ENCODE results near the gene PDGFD.

Gene PDGFD

DNA sequence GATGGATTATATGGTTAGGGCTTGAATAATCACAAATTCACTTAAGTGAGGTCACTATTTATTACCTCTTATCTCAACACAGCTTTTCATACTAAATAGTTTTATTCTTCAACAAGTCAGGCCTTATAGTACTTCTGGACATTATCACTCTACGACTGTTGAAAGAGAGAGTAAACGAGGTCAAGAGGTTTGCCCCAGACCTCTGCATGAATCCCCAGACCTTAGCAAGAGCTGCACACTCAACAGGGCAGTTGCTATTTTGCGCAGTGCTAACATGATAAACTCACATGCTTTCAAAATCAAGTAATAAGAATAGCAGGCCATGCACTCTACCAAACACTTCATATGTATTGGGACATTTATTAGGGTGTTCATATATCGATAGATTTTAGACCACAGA, 67.0 kb downstream of the PDGFD start:
- no CpG with 5 or more reads among the region's 4 CpGs for WGBS (ENCODE audit: insufficient coverage, insufficient read length)
- H3K4me3 ChIP-seq (ENCODE audit: low read length), result no peak overlapping the region
- no peak for DNase-seq (ENCODE audit: low read depth, low spot score)
- H3K27me3 ChIP-seq (ENCODE audit: control insufficient read depth, insufficient read depth, low read length), result no peaks in the 10 kb centered on the region
- no peaks in the 10 kb centered on the region for H3K4me1 ChIP-seq (ENCODE audit: control insufficient read depth, insufficient read depth, low read length)
- H3K36me3 ChIP-seq (ENCODE audit: control insufficient read depth, insufficient read depth, low read length), result no peaks in the 10 kb centered on the region
- no peak overlapping the region for H3K27ac ChIP-seq (ENCODE audit: low read length)
- no peaks in the 10 kb centered on the region for H3K9me3 ChIP-seq (ENCODE audit: control insufficient read depth, insufficient read depth, low read length)

DNA sequence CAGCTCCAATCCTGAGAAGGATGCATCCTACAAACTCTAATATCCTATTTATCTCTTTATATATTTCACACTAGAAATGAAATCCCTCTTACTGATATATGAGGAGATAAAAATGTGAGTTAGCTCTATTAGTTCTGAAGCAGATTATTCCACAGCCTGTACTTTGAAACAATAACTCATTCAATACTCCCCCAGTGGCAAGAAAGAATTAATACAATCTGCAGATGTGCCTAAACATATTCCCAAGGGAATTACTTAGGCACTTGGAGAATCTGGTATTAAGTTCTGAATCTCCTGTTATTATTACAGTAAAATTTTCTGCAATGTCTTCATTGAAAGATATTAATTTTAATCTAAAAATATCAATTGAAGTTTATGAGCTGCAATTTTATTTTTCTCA, 68.2 kb downstream of the PDGFD start:
- no peak overlapping the region for H3K4me3 ChIP-seq (ENCODE audit: low read length)
- DNase-seq (ENCODE audit: low read depth, low spot score), result no peak
- H3K4me1 ChIP-seq (ENCODE audit: control insufficient read depth, insufficient read depth, low read length), result no peaks in the 10 kb centered on the region

DNA sequence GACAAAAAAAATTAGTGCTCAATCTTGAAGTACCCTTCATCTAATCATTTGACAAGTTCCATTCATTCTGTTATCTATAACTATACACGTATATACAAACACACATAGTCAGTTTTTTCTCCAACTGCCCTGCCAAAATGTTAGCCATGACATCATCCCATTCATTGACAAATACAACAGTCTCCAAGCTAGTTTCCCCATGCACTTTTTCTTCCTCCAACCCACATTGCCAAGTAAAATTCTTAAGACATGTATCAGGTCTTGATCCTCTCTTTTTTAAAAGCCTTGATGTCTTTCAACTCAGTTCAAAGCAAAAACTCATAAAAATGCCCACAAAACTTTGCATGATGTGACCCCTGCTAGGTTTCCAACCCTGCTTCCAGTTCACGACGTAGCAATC, 69.4 kb downstream of the PDGFD start:
- Histone ChIP-seq H3K36me3 (ENCODE audit: control insufficient read depth, insufficient read depth, low read length) (no peaks in the 10 kb centered on the region), H3K27ac (ENCODE audit: low read length) (no peak overlapping the region), H3K9me3 (ENCODE audit: control insufficient read depth, insufficient read depth, low read length) (no peaks in the 10 kb centered on the region), H3K27me3 (ENCODE audit: control insufficient read depth, insufficient read depth, low read length) (no peaks in the 10 kb centered on the region), H3K4me1 (ENCODE audit: control insufficient read depth, insufficient read depth, low read length) (no peaks in the 10 kb centered on the region), H3K4me3 (ENCODE audit: low read length) (no peak overlapping the region)
- no peak for DNase-seq (ENCODE audit: low read depth, low spot score)
- 100% methylated on average over 1 of the region's 3 CpGs for WGBS (ENCODE audit: insufficient coverage, insufficient read length)

More for the DNA sequence above, 68.2 kb downstream of the PDGFD start:
- no peaks in the 10 kb centered on the region for H3K9me3 ChIP-seq (ENCODE audit: control insufficient read depth, insufficient read depth, low read length)
- no peaks in the 10 kb centered on the region for H3K36me3 ChIP-seq (ENCODE audit: control insufficient read depth, insufficient read depth, low read length)
- H3K27me3 ChIP-seq (ENCODE audit: control insufficient read depth, insufficient read depth, low read length), result no peaks in the 10 kb centered on the region
- no peak overlapping the region for H3K27ac ChIP-seq (ENCODE audit: low read length)

DNA sequence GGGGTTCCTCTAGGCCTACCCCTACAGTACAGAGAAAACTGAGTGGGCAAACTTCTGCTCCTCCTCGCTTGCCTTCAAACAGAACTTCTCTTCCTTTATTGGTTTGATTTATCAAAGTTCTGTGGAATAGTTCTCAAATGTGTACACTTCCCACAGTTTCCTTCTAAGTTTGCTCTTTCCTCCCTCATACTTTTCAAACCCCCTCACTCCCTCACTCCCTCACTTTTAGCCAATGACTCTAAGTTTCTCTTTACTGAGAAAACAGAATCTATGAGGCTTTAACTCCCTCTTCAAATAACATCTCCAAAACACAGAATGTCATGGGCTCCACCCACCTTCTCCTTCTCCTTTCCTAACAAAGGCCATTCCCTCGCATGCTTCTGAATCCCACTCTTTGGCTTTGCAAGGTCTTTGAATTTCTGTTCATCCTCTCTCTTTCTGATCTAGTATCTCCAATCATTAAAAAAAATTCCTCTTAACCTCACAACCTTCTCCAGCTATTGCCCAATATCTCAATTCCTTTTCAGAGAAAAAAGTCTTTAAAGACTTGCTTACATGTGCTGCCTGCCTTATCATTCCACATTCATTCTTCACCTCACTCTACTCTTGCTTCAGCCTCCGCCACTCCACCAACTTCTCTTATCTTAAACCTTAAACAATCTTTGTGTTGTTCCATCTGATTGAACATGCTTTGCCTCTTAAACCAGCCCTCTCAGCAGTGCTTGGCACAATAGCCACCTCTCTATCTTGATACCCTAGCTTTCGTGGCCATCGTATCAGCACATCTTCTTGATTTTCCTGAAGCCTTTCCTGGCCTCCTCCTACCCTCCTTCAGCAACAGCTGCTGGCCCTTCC, 70.3 kb downstream of the PDGFD start:
- H3K4me1 ChIP-seq (ENCODE audit: control insufficient read depth, insufficient read depth, low read length), result no peaks in the 10 kb centered on the region
- 100% methylated on average over 1 of the region's 5 CpGs for WGBS (ENCODE audit: insufficient coverage, insufficient read length)

DNA sequence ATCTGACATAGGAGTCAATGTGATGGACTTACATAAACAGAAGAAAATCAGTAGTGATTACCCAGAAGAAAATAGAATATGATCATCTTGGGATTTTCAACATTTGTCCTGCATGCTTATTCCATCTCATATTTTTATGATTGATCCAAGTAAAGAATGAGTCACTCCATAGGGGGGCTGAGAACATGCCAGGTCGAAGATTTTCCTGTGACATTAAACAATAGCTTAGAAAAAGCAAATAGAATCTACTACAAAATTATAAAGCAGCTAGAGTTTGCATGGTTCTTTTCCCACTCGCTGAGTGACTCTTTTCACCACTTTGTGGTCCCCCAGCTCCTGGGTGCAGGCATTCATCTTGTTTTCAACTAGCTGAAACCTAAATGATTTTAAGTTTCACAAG, 71.2 kb downstream of the PDGFD start:
- Histone ChIP-seq H3K27ac (ENCODE audit: low read length) (no peak overlapping the region), H3K4me1 (ENCODE audit: control insufficient read depth, insufficient read depth, low read length) (no peaks in the 10 kb centered on the region), H3K9me3 (ENCODE audit: control insufficient read depth, insufficient read depth, low read length) (no peaks in the 10 kb centered on the region), H3K4me3 (ENCODE audit: low read length) (no peak overlapping the region), H3K27me3 (ENCODE audit: control insufficient read depth, insufficient read depth, low read length) (no peaks in the 10 kb centered on the region), H3K36me3 (ENCODE audit: control insufficient read depth, insufficient read depth, low read length) (no peaks in the 10 kb centered on the region)
- no CpG with 5 or more reads among the region's 2 CpGs for WGBS (ENCODE audit: insufficient coverage, insufficient read length)
- DNase-seq (ENCODE audit: low read depth, low spot score), result no peak

More for the DNA sequence above, 70.3 kb downstream of the PDGFD start:
- H3K9me3 ChIP-seq (ENCODE audit: control insufficient read depth, insufficient read depth, low read length), result no peaks in the 10 kb centered on the region
- H3K27ac ChIP-seq (ENCODE audit: low read length), result no peak overlapping the region
- no peak for DNase-seq (ENCODE audit: low read depth, low spot score)
- H3K4me3 ChIP-seq (ENCODE audit: low read length), result no peak overlapping the region
- H3K36me3 ChIP-seq (ENCODE audit: control insufficient read depth, insufficient read depth, low read length), result no peaks in the 10 kb centered on the region
- H3K27me3 ChIP-seq (ENCODE audit: control insufficient read depth, insufficient read depth, low read length), result no peaks in the 10 kb centered on the region

DNA sequence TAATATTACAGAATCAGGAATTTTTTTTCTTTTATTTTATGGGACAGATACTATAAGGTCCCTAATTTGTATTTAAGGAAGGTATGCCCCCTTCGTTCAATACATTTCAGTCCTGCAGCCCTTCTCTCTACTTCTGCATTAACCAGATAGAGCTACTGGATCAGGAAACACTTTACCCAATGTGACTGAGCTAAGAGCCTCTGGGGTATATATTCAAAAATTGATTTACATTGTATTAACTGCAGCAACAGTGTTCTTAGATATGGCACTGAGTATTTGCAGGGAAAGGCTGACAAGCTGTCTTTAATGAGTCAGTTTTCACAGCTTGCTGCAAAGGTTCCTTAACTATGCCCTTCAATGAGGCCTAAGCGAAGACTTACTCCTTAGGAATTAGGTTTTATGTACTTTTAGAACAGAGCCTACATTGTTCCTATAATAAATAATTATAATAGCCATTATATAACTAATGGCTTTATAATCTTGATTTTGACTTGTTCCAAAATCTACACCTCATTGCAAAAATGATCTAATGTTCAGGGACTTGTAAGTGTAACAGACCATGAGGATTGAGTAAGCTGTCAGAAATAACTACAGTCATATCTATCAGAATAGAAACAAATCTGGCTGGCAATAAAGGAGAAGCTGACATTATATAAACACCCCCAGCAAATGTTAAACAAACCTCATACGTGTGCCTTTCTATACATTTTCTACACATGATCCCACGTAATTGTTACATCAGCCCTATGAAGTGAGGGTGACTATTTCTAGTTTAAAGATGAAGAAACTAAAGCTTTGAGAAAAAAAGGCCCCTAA, 72.5 kb downstream of the PDGFD start:
- Histone ChIP-seq H3K4me1 (ENCODE audit: control insufficient read depth, insufficient read depth, low read length) (no peaks in the 10 kb centered on the region), H3K27ac (ENCODE audit: low read length) (no peak overlapping the region), H3K4me3 (ENCODE audit: low read length) (no peak overlapping the region), H3K9me3 (ENCODE audit: control insufficient read depth, insufficient read depth, low read length) (no peaks in the 10 kb centered on the region), H3K36me3 (ENCODE audit: control insufficient read depth, insufficient read depth, low read length) (no peaks in the 10 kb centered on the region), H3K27me3 (ENCODE audit: control insufficient read depth, insufficient read depth, low read length) (no peaks in the 10 kb centered on the region)
- no peak for DNase-seq (ENCODE audit: low read depth, low spot score)
- no CpG with 5 or more reads among the region's 4 CpGs for WGBS (ENCODE audit: insufficient coverage, insufficient read length)

DNA sequence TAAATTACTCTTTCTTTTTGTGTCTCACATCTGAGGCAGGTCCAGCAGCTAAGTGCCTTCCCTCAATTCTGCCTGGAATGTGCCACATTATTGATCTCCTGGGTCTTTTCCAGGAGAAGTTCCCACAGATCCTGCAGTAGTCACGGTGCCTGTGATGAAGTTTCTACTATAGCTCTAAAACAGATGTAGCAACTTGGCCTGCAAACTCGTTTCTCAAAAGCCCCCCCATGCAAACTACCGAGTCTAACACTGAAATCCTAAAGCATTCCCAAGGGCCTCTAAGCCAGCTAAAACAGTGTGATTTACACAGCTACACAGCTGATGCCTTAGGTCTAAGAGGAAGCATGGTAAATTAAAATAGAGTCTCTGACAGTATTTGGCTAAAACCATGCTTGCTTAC, 73.2 kb downstream of the PDGFD start:
- no peak for DNase-seq (ENCODE audit: low read depth, low spot score)
- Histone ChIP-seq H3K27ac (ENCODE audit: low read length) (no peak overlapping the region), H3K27me3 (ENCODE audit: control insufficient read depth, insufficient read depth, low read length) (no peaks in the 10 kb centered on the region), H3K4me3 (ENCODE audit: low read length) (no peak overlapping the region), H3K36me3 (ENCODE audit: control insufficient read depth, insufficient read depth, low read length) (no peaks in the 10 kb centered on the region), H3K9me3 (ENCODE audit: control insufficient read depth, insufficient read depth, low read length) (no peaks in the 10 kb centered on the region), H3K4me1 (ENCODE audit: control insufficient read depth, insufficient read depth, low read length) (no peaks in the 10 kb centered on the region)
- no CpG with 5 or more reads among the region's 3 CpGs for WGBS (ENCODE audit: insufficient coverage, insufficient read length)

DNA sequence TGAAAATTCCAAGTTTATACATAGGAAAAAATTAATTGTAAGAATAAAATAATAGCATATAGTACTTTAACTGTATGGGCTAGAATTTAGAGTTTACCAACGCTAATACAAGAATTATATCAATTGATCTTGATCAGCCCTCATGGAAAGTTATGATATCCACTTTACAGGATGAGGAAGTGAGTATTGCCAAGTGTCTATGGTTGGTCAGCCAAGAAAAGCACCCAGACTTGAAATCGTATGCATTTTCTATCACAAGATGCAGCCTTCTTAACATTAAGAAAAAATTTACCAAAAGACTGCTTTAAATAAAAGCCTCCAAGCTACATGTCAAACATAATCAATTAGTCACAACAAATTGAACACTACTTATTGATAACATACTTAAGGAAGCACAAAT, 74.5 kb downstream of the PDGFD start:
- Histone ChIP-seq H3K9me3 (ENCODE audit: control insufficient read depth, insufficient read depth, low read length) (no peaks in the 10 kb centered on the region), H3K4me3 (ENCODE audit: low read length) (no peak overlapping the region), H3K4me1 (ENCODE audit: control insufficient read depth, insufficient read depth, low read length) (no peaks in the 10 kb centered on the region), H3K27ac (ENCODE audit: low read length) (no peak overlapping the region), H3K36me3 (ENCODE audit: control insufficient read depth, insufficient read depth, low read length) (no peaks in the 10 kb centered on the region), H3K27me3 (ENCODE audit: control insufficient read depth, insufficient read depth, low read length) (no peaks in the 10 kb centered on the region)
- no peak for DNase-seq (ENCODE audit: low read depth, low spot score)
- no CpG with 5 or more reads among the region's 2 CpGs for WGBS (ENCODE audit: insufficient coverage, insufficient read length)

DNA sequence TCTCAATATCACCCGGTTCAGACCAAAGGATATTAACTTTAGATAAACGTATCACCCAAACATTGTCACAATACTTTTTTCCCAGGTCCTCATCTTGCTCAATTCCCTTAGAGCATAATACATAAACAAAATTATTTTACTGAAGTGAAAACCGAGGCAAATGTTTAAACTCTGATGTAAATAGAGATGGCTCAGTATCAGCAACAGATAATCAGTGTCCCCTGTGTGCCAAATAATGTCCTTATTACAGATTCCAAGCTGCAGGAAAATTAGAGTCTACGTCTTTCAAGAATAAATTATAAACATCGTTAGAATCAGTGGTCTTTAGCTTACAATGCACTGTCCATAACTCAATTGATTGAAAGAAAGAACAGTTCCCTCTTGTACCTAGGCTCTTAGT, 77.3 kb downstream of the PDGFD start:
- no peak for DNase-seq (ENCODE audit: low read depth, low spot score)
- no peaks in the 10 kb centered on the region for H3K36me3 ChIP-seq (ENCODE audit: control insufficient read depth, insufficient read depth, low read length)
- no peaks in the 10 kb centered on the region for H3K27me3 ChIP-seq (ENCODE audit: control insufficient read depth, insufficient read depth, low read length)
- no peaks in the 10 kb centered on the region for H3K4me1 ChIP-seq (ENCODE audit: control insufficient read depth, insufficient read depth, low read length)
- no CpG with 5 or more reads among the region's 5 CpGs for WGBS (ENCODE audit: insufficient coverage, insufficient read length)
- no peak overlapping the region for H3K4me3 ChIP-seq (ENCODE audit: low read length)
- H3K27ac ChIP-seq (ENCODE audit: low read length), result no peak overlapping the region
- H3K9me3 ChIP-seq (ENCODE audit: control insufficient read depth, insufficient read depth, low read length), result no peaks in the 10 kb centered on the region

DNA sequence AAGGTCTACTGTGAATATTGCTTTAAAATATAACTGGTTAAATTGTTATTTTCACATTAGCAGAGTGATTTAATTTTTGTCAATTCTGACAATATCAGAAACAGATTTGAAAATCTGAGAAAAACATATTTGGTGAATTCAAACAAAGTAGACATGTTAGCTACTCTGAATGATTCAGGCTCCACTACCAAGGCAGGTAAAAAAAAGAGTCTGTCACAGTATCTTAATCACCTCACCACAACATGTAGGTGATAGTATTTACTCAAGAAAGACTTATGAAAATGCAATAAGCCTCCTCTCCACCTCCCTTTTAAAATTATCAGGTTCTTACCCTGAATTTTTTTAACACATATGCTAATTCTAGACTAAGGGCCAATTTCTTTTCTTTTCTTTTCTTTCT, 85.0 kb downstream of the PDGFD start:
- no peaks in the 10 kb centered on the region; the same call in 1 of the 2 replicates for H3K4me1 ChIP-seq (ENCODE audit: control insufficient read depth, insufficient read depth, low read length)
- H3K36me3 ChIP-seq (ENCODE audit: control insufficient read depth, insufficient read depth, low read length), result no peaks in the 10 kb centered on the region
- no peaks in the 10 kb centered on the region for H3K9me3 ChIP-seq (ENCODE audit: control insufficient read depth, insufficient read depth, low read length)
- no peak overlapping the region for H3K27ac ChIP-seq (ENCODE audit: low read length)
- DNase-seq (ENCODE audit: low read depth, low spot score), result no peak
- H3K27me3 ChIP-seq (ENCODE audit: control insufficient read depth, insufficient read depth, low read length), result no peaks in the 10 kb centered on the region
- no peak overlapping the region for H3K4me3 ChIP-seq (ENCODE audit: low read length)

Measured in iPS DF 6.9 (cell line).